Measurements from ENCODE around the gene ZNF513. TPM values are rescaled to one million over a fixed set of nuclear protein-coding genes. Genes with fewer than 3 reads are reported as not detected.

The ZNF513 gene
- total RNA-seq, 1 experiment from 2014 or later, result 23.6 TPM

DNA sequence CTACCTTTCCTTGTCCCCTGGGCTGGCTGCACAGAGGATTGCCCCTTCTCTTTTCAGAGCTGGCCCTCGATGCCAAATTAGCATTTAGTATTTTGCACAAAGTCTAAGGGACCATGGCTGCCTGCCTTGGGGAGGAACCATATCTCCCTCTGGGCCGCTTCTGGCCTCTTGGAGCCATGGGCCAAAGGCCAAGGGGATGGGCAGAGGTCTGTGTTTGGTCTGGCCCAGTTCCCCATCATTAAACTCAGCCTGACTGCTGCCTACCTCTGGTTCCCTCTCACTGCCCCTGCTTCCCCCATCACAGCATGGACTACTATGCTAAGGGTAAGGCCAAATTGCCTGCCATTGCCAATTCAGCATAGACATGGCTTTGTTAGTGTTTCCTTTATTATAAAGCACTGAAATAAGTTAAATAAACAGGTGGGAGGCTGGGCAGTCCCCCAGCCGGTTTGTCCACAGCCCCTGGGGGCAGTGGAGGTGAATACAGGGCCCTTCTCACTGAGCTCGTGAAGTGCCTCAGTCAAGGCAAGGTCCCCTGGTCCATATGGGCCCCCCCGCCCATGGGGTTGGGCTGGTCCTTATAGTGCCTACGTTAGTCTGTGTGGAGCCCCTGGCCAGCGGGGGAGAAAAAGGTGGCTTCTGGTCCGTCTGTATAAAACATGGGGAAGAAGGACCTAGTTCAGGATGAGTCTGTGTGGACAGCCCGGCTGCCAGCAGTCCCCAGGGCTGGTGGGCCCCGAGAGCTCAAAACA is 3.5 kb downstream of the ZNF513 start (continued):
- TF ChIP-seq OVOL2 (CRISPR knock-in tag; IDR thresholded peaks at IDR 0.05; ENCODE audit: borderline replicate concordance), result no peak
- no peak for TF ChIP-seq TP53 (CRISPR knock-in tag; IDR thresholded peaks at IDR 0.05)
- TF ChIP-seq JUN (CRISPR knock-in tag; IDR thresholded peaks at IDR 0.05), result no peak
- TF ChIP-seq NFATC4 (CRISPR knock-in tag; IDR thresholded peaks at IDR 0.05), result no peak
- TF ChIP-seq, protein P1, sequence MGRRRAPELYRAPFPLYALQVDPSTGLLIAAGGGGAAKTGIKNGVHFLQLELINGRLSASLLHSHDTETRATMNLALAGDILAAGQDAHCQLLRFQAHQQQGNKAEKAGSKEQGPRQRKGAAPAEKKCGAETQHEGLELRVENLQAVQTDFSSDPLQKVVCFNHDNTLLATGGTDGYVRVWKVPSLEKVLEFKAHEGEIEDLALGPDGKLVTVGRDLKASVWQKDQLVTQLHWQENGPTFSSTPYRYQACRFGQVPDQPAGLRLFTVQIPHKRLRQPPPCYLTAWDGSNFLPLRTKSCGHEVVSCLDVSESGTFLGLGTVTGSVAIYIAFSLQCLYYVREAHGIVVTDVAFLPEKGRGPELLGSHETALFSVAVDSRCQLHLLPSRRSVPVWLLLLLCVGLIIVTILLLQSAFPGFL (CRISPR knock-in tag; IDR thresholded peaks at IDR 0.05; ENCODE audit: borderline replicate concordance), result no peak
- TF ChIP-seq, protein P2, sequence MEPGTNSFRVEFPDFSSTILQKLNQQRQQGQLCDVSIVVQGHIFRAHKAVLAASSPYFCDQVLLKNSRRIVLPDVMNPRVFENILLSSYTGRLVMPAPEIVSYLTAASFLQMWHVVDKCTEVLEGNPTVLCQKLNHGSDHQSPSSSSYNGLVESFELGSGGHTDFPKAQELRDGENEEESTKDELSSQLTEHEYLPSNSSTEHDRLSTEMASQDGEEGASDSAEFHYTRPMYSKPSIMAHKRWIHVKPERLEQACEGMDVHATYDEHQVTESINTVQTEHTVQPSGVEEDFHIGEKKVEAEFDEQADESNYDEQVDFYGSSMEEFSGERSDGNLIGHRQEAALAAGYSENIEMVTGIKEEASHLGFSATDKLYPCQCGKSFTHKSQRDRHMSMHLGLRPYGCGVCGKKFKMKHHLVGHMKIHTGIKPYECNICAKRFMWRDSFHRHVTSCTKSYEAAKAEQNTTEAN (CRISPR knock-in tag; IDR thresholded peaks at IDR 0.05), result no peak
- no peak for TF ChIP-seq ZNF396 (CRISPR knock-in tag; IDR thresholded peaks at IDR 0.05; ENCODE audit: borderline replicate concordance)
- no peak for TF ChIP-seq MXD4 (CRISPR knock-in tag; IDR thresholded peaks at IDR 0.05; ENCODE audit: borderline replicate concordance)
- TF ChIP-seq, protein P3, sequence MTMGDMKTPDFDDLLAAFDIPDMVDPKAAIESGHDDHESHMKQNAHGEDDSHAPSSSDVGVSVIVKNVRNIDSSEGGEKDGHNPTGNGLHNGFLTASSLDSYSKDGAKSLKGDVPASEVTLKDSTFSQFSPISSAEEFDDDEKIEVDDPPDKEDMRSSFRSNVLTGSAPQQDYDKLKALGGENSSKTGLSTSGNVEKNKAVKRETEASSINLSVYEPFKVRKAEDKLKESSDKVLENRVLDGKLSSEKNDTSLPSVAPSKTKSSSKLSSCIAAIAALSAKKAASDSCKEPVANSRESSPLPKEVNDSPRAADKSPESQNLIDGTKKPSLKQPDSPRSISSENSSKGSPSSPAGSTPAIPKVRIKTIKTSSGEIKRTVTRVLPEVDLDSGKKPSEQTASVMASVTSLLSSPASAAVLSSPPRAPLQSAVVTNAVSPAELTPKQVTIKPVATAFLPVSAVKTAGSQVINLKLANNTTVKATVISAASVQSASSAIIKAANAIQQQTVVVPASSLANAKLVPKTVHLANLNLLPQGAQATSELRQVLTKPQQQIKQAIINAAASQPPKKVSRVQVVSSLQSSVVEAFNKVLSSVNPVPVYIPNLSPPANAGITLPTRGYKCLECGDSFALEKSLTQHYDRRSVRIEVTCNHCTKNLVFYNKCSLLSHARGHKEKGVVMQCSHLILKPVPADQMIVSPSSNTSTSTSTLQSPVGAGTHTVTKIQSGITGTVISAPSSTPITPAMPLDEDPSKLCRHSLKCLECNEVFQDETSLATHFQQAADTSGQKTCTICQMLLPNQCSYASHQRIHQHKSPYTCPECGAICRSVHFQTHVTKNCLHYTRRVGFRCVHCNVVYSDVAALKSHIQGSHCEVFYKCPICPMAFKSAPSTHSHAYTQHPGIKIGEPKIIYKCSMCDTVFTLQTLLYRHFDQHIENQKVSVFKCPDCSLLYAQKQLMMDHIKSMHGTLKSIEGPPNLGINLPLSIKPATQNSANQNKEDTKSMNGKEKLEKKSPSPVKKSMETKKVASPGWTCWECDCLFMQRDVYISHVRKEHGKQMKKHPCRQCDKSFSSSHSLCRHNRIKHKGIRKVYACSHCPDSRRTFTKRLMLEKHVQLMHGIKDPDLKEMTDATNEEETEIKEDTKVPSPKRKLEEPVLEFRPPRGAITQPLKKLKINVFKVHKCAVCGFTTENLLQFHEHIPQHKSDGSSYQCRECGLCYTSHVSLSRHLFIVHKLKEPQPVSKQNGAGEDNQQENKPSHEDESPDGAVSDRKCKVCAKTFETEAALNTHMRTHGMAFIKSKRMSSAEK (CRISPR knock-in tag; IDR thresholded peaks at IDR 0.05; ENCODE audit: borderline replicate concordance), result no peak

DNA sequence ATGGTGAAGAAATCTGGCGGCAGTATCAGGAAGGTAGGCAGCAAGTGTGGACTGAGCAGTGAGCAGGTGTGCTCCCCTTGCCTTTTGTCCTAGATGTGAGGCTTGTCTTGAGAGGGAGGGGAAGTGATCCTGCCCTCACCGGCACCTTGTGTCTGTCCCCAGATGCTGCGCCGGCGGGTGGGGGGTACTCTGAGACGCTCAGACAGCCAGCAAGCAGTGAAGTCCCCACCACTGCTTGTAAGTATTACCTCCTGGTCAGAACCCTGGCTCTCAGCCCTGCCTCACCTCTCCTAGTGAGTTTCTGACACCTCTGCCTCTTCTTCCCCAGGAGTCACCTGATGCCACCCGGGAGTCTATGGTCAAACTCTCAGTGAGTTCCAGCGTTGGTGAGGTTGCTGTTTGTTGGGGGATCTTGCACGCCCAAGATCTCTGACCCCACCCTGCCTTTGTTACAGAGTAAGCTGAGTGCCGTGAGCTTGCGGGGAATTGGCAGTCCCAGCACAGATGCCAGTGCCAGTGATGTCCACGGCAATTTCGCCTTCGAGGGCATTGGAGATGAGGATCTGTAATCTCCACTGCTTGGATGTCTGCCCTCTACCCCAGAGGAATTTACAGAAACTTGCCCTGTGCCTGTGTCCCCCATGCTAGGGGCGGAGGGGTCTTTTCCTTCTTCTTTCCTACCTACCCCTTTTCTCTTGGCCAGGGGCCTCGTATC is 4.2 kb downstream of the ZNF513 start:
- Mint-ChIP-seq H3K9me3 (no peaks in the 10 kb centered on the region), H3K27ac (no peak overlapping the region), H3K4me3 (no peak overlapping the region), H3K36me3 (peaks cover 57% of the 10 kb centered on the region), H3K4me1 (peaks cover 28% of the 10 kb centered on the region), H3K27me3 (ENCODE audit: low read depth) (no peaks in the 10 kb centered on the region; the same call in 1 of the 2 replicates)
- no peak for ATAC-seq
- CTCF ChIA-PET, result no interaction called here
- no peak for TF ChIP-seq OVOL2 (CRISPR knock-in tag; IDR thresholded peaks at IDR 0.05; ENCODE audit: borderline replicate concordance)
- TF ChIP-seq JAZF1 (CRISPR knock-in tag; IDR thresholded peaks at IDR 0.05), result no peak
- TF ChIP-seq, protein P4, sequence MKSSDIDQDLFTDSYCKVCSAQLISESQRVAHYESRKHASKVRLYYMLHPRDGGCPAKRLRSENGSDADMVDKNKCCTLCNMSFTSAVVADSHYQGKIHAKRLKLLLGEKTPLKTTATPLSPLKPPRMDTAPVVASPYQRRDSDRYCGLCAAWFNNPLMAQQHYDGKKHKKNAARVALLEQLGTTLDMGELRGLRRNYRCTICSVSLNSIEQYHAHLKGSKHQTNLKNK (CRISPR knock-in tag; IDR thresholded peaks at IDR 0.05), result no peak
- TF ChIP-seq, protein P5, sequence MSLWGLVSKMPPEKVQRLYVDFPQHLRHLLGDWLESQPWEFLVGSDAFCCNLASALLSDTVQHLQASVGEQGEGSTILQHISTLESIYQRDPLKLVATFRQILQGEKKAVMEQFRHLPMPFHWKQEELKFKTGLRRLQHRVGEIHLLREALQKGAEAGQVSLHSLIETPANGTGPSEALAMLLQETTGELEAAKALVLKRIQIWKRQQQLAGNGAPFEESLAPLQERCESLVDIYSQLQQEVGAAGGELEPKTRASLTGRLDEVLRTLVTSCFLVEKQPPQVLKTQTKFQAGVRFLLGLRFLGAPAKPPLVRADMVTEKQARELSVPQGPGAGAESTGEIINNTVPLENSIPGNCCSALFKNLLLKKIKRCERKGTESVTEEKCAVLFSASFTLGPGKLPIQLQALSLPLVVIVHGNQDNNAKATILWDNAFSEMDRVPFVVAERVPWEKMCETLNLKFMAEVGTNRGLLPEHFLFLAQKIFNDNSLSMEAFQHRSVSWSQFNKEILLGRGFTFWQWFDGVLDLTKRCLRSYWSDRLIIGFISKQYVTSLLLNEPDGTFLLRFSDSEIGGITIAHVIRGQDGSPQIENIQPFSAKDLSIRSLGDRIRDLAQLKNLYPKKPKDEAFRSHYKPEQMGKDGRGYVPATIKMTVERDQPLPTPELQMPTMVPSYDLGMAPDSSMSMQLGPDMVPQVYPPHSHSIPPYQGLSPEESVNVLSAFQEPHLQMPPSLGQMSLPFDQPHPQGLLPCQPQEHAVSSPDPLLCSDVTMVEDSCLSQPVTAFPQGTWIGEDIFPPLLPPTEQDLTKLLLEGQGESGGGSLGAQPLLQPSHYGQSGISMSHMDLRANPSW (CRISPR knock-in tag; conservative IDR thresholded peaks at IDR 0.05; ENCODE audit: low read depth), result no peak
- no peak for TF ChIP-seq ATF1 (CRISPR knock-in tag; IDR thresholded peaks at IDR 0.05)
- no peak for TF ChIP-seq PRRX2 (CRISPR knock-in tag; IDR thresholded peaks at IDR 0.05)
- TF ChIP-seq TEAD1 (CRISPR knock-in tag; IDR thresholded peaks at IDR 0.05), result no peak
- TF ChIP-seq, protein P6, sequence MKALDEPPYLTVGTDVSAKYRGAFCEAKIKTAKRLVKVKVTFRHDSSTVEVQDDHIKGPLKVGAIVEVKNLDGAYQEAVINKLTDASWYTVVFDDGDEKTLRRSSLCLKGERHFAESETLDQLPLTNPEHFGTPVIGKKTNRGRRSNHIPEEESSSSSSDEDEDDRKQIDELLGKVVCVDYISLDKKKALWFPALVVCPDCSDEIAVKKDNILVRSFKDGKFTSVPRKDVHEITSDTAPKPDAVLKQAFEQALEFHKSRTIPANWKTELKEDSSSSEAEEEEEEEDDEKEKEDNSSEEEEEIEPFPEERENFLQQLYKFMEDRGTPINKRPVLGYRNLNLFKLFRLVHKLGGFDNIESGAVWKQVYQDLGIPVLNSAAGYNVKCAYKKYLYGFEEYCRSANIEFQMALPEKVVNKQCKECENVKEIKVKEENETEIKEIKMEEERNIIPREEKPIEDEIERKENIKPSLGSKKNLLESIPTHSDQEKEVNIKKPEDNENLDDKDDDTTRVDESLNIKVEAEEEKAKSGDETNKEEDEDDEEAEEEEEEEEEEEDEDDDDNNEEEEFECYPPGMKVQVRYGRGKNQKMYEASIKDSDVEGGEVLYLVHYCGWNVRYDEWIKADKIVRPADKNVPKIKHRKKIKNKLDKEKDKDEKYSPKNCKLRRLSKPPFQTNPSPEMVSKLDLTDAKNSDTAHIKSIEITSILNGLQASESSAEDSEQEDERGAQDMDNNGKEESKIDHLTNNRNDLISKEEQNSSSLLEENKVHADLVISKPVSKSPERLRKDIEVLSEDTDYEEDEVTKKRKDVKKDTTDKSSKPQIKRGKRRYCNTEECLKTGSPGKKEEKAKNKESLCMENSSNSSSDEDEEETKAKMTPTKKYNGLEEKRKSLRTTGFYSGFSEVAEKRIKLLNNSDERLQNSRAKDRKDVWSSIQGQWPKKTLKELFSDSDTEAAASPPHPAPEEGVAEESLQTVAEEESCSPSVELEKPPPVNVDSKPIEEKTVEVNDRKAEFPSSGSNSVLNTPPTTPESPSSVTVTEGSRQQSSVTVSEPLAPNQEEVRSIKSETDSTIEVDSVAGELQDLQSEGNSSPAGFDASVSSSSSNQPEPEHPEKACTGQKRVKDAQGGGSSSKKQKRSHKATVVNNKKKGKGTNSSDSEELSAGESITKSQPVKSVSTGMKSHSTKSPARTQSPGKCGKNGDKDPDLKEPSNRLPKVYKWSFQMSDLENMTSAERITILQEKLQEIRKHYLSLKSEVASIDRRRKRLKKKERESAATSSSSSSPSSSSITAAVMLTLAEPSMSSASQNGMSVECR (CRISPR knock-in tag; IDR thresholded peaks at IDR 0.05; ENCODE audit: borderline replicate concordance), result no peak
- TF ChIP-seq GRHL2 (CRISPR knock-in tag; IDR thresholded peaks at IDR 0.05; ENCODE audit: insufficient replicate concordance, severe bottlenecking), result no peak
- TF ChIP-seq ZNF263 (CRISPR knock-in tag; IDR thresholded peaks at IDR 0.05; ENCODE audit: low read depth), result no peak
- no peak for DNase-seq (ENCODE audit: low spot score)
- POLR2A ChIA-PET, result no interaction called here

All from WTC11 (cell line).